K562 (cell line): ENCODE measurements around the gene ATCAY. TPM values are rescaled to one million over a fixed set of nuclear protein-coding genes. Genes with fewer than 3 reads are reported as not detected.

ENCODE experiments used
- ATAC-seq: fragments of 200-7000 bp; cut with Tn5 transposase; 3 replicates; pipeline ENCODE4 v1.9.1; 2020; ENCODE audit warnings: moderate library complexity
- BruUV-seq: library from RNA; stranded (reverse); fragments of 400-500 nt; replicated peaks from 2 replicates; lab custom pipeline; 2021; lab: Mats Ljungman, UMichigan
- CTCF ChIA-PET: fragments of 300-600 bp; formaldehyde crosslinking; extraction: SDS; loops from one replicate; lab custom pipeline; 2021; ENCODE audit warnings: low intra/inter-chr PET ratio; lab: Yijun Ruan, JAX
- POLR2A ChIA-PET: fragments of 300-600, 350-650 bp; sonication (Branson Sonifier 250); formaldehyde crosslinking; extraction: SDS; loops from one replicate; lab custom pipeline; 2021; ENCODE audit warnings: antibody characterized with exemption, inconsistent platforms; lab: Yijun Ruan, JAX
- DNase-seq, 4 experiments: peaks; one replicate each; pipeline versions ENCODE4 v3.0.0 to v3.0.0-alpha.2; 2011 to 2018; ENCODE audit warnings: low spot score in 3 of 4, mixed read lengths in 3 of 4; ENCODE audit errors: extremely low read depth in 1 of 4
- FAIRE-seq: peaks from 2 replicates; lab custom pipeline; 2011; peaks lifted over from hg19 to GRCh38; lab: Jason Lieb, UNC
- H2AFZ ChIP-seq: 2 replicates; pipeline ENCODE4 v1.6.0; 2011; ENCODE audit warnings: low read depth, low read length, control low read depth, inconsistent platforms
- H3K27ac ChIP-seq: fragments of 200-600 bp; 3 replicates; pipeline ENCODE4 v1.8.0; 2011; ENCODE audit warnings: low read depth, mild to moderate bottlenecking, control low read depth, inconsistent platforms, low read length, moderate library complexity, mixed read lengths; ENCODE audit errors: extremely low read depth
- H3K27me3 ChIP-seq, 2 experiments: fragments of 300-600 bp in 1 of 2; 2 replicates in 1 of 2; 3 replicates in 1 of 2; pipeline versions ENCODE4 v1.6.0 to v1.8.0; 2011; ENCODE audit warnings: inconsistent platforms in 2 of 2, low read length in 2 of 2, mild to moderate bottlenecking in 1 of 2, mixed read lengths in 1 of 2, moderate library complexity in 1 of 2; ENCODE audit not compliant: control insufficient read depth in 2 of 2, insufficient read depth in 2 of 2
- H3K36me3 ChIP-seq: fragments of 300-600 bp; 3 replicates; pipeline ENCODE4 v1.8.0; 2011; ENCODE audit warnings: mild to moderate bottlenecking, low read length, inconsistent platforms; ENCODE audit not compliant: control insufficient read depth, insufficient read depth
- H3K4me1 ChIP-seq, 2 experiments: fragments of 200-600 bp in 1 of 2; replicated peaks in 1 of 2; 2 replicates in 1 of 2; 3 replicates in 1 of 2; pipeline versions ENCODE4 v1.5.1 to v1.8.0; 2011; ENCODE audit warnings: inconsistent platforms in 2 of 2, low read length in 2 of 2, mild to moderate bottlenecking in 1 of 2, mixed read lengths in 1 of 2, moderate library complexity in 1 of 2; ENCODE audit not compliant: control insufficient read depth in 2 of 2, insufficient read depth in 2 of 2
- H3K4me2 ChIP-seq: 2 replicates; pipeline ENCODE4 v1.6.1; 2011; ENCODE audit warnings: low read length, control low read depth, inconsistent platforms, mixed read lengths; ENCODE audit not compliant: insufficient read depth
- H3K4me3 ChIP-seq: fragments of 200-600 bp; sonication (generic), shearing (Covaris generic); 2 replicates; pipeline ENCODE4 v1.5.1; 2016; ENCODE audit warnings: control low read depth, inconsistent platforms
- H3K79me2 ChIP-seq: fragments of 200-600 bp; 3 replicates; pipeline ENCODE4 v1.8.0; 2011; ENCODE audit warnings: low read length, inconsistent platforms; ENCODE audit not compliant: control insufficient read depth, insufficient read depth
- H3K9ac ChIP-seq, 2 experiments: 2 replicates each; pipeline versions ENCODE4 v1.6.0 to v1.6.1; 2011; ENCODE audit warnings: low read depth in 2 of 2, low read length in 2 of 2, control low read depth in 1 of 2, inconsistent platforms in 1 of 2, mild to moderate bottlenecking in 1 of 2, mixed read lengths in 1 of 2; ENCODE audit not compliant: insufficient read depth in 1 of 2
- H3K9me1 ChIP-seq: one replicate; pipeline ENCODE4 v1.6.0; 2011; ENCODE audit warnings: inconsistent platforms, mild to moderate bottlenecking, low read length, moderate library complexity; ENCODE audit not compliant: control insufficient read depth, insufficient read depth
- H3K9me3 ChIP-seq: replicated peaks from 2 replicates; pipeline ENCODE4 v1.5.1; 2011; ENCODE audit warnings: low read depth, low read length, inconsistent platforms; ENCODE audit not compliant: control insufficient read depth, insufficient read depth
- H4K20me1 ChIP-seq: replicated peaks from 2 replicates; pipeline ENCODE4 v1.6.1; 2011; ENCODE audit warnings: low read length, inconsistent platforms, mixed read lengths; ENCODE audit not compliant: control insufficient read depth, insufficient read depth
- BMI1 ChIP-seq: fragments of 150-350 bp; IDR thresholded peaks from 2 replicates; pipeline ENCODE4 v1.6.1; 2014; ENCODE audit warnings: low read length
- EP300 ChIP-seq: IDR thresholded peaks from 2 replicates; pipeline ENCODE4 v1.6.1; 2012; ENCODE audit warnings: low read length, improper control_type of control experiment
- ETS1 ChIP-seq: conservative IDR thresholded peaks from 2 replicates; pipeline ENCODE4 v1.6.1; 2011; ENCODE audit warnings: low read depth, mild to moderate bottlenecking, low read length; ENCODE audit not compliant: control insufficient read depth
- HCFC1 ChIP-seq: IDR thresholded peaks from 2 replicates; pipeline ENCODE4 v1.6.1; 2012; ENCODE audit warnings: low read depth, low read length, improper control_type of control experiment
- LARP7 ChIP-seq: fragments of 450-650 bp; IDR thresholded peaks from 2 replicates; pipeline ENCODE4 v1.6.1; 2016
- LCOR ChIP-seq: sonication (generic); formaldehyde crosslinking; IDR thresholded peaks from 2 replicates; pipeline ENCODE4 v1.8.0; 2022; ENCODE audit warnings: mild to moderate bottlenecking, missing genetic modification reagents
- MLX ChIP-seq, 2 experiments: fragments of 450-650 bp in 1 of 2; sonication (generic) in 1 of 2; formaldehyde crosslinking; conservative IDR thresholded peaks; 2 replicates each; pipeline versions ENCODE4 v1.4.0 to v1.8.1; 2020 to 2022; ENCODE audit warnings: mild to moderate bottlenecking in 1 of 2, missing genetic modification reagents in 1 of 2
- MYNN ChIP-seq, 2 experiments: sonication (generic); formaldehyde crosslinking in 1 of 2; IDR thresholded peaks; 2 replicates each; pipeline versions ENCODE4 v1.5.0 to v1.6.1; 2016 to 2020; ENCODE audit warnings: antibody characterized with exemption in 1 of 2, missing genetic modification reagents in 1 of 2
- PCBP1 ChIP-seq: fragments of 200-400 bp; formaldehyde crosslinking; IDR thresholded peaks from 2 replicates; pipeline ENCODE4 v1.6.1; 2018; ENCODE audit warnings: mild to moderate bottlenecking, low read depth, low read length; ENCODE audit not compliant: poor library complexity, severe bottlenecking
- RBM14 ChIP-seq: fragments of 200-400 bp; formaldehyde crosslinking; IDR thresholded peaks from 2 replicates; pipeline ENCODE4 v1.6.1; 2018; ENCODE audit warnings: low read depth, mild to moderate bottlenecking, low read length, moderate library complexity, borderline replicate concordance; ENCODE audit not compliant: insufficient read depth
- RBM17 ChIP-seq: fragments of 200-400 bp; formaldehyde crosslinking; IDR thresholded peaks from 2 replicates; pipeline ENCODE4 v1.6.1; 2017; ENCODE audit warnings: low read depth, mild to moderate bottlenecking, low read length, borderline replicate concordance
- RCOR1 ChIP-seq, 2 experiments: IDR thresholded peaks; 2 replicates each; pipeline ENCODE4 v1.6.1; 2012; ENCODE audit warnings: low read depth in 2 of 2, low read length in 2 of 2, borderline replicate concordance in 1 of 2, improper control_type of control experiment in 1 of 2
- RHOXF2B ChIP-seq: fragments of 250-450 bp; sonication (Bioruptor Pico); conservative IDR thresholded peaks from 2 replicates; pipeline ENCODE4 v1.5.1; 2021
- ZNF324 ChIP-seq: fragments of 250-450 bp; sonication (Bioruptor Pico); IDR thresholded peaks from 2 replicates; pipeline ENCODE4 v1.4.0; 2020; ENCODE audit warnings: mild to moderate bottlenecking
- ZNF780A ChIP-seq: fragments of 250-450 bp; sonication (Bioruptor Pico); IDR thresholded peaks from 2 replicates; pipeline ENCODE4 v1.5.0; 2021; ENCODE audit warnings: mild to moderate bottlenecking
- WGBS: fragments of 100-300 bp; shearing (Covaris generic); methylation state at CpG from one replicate; pipeline ENCODE4 v1.1.6; 2016; ENCODE audit warnings: low coverage, mixed read lengths; ENCODE audit not compliant: insufficient coverage; ENCODE audit errors: missing lambda C conversion rate; 5-methylcytosine and 5-hydroxymethylcytosine counted together
- in situ Hi-C: fragments of 300-500 bp; cut with MboI; formaldehyde crosslinking; loops from 4 replicates; pipeline ENCODE4 v1.15.0; 2018; ENCODE audit warnings: inconsistent platforms, mixed read lengths
- intact Hi-C: fragments of 100-400 bp; cut with micrococcal nuclease; formaldehyde crosslinking; loops from 2 replicates; pipeline ENCODE4 v1.14.2; 2022
- polyA plus RNA-seq, 8 experiments: library from polyadenylated mRNA; depleted of rRNA in 4 of 8; stranded (reverse) in 5 of 8; unstranded in 3 of 8; fragments of >200 nt; fragmentation: Nextera tagmentation in 2 of 8; fragmentation: Illumina TruSeq in 1 of 8; extraction: Ambion mirVana in 2 of 8; extraction: Trizol in 1 of 8; gene quantifications; 2 replicates each; pipeline versions ENCODE4 v1.2.1 to v1.2.3, GENCODE V29; 2011 to 2014; ENCODE audit warnings: inconsistent platforms in 1 of 8, missing spikeins in 1 of 8
- total RNA-seq, 7 experiments: library from RNA; depleted of rRNA in 6 of 7; stranded (reverse); fragments of >200 nt in 6 of 7; fragmentation: Illumina TruSeq in 2 of 7; extraction: Trizol in 2 of 7; gene quantifications; 2 replicates each; pipeline versions ENCODE4 v1.2.1 to v1.2.3, GENCODE V29; 2011 to 2021; ENCODE audit warnings: low replicate concordance in 1 of 7

ATCAY gene
- total and polyA plus RNA-seq, 9 of the 15 experiments (the other 6 are each of a cell fraction or from before 2014, with no cell fraction given) = not detected

DNA sequence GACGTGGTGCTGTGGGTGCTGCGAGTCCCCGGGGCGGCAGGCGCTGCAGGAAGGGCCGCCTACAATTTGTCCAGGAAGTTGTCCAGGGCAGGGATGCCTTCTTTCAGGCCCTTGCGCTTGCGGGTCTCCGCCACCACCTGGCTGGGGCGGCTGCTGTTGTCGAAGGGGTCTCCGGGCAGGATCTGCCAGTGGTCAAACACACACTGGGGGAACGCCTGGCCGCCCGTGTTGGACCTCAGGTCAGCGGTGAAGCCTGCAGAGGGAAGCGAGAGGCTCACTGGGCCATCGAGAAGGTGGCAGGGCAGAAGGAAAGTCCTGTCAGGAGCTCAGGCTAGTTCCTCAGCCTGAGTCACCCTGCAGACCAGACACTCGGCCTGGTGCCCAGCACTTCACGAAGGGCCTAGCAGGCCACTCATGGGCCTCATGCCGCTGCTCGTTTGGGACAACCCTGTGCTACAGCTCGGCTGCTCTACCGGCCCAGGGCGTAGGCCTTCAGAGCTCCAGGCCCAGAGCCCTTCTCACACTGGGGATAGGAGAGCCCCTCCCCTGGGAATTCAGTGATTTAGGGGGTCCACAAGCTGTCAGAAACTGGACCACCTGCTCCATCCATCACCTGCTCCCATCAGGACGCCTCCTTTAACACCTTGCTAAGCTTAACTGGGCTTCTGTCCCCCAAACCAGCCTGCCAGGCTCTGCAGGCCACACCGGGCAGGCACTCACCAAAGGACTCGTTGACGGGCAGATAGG, 96.2 kb downstream of the ATCAY start:
- H3K27me3 ChIP-seq = no peaks in the 10 kb centered on the region
- no peak for FAIRE-seq
- H3K4me2 ChIP-seq = no peak overlapping the region
- H3K9me1 ChIP-seq = peaks cover 19% of the 10 kb centered on the region
- 92% methylated on average over 27 of the region's 29 CpGs for WGBS
- H2AFZ ChIP-seq = no peak overlapping the region
- CTCF ChIA-PET = no interaction called here
- H4K20me1 ChIP-seq = peaks cover 57% of the 10 kb centered on the region
- TSS peak; percentile 41 for BruUV-seq
- peaks cover 44% of the 10 kb centered on the region for H3K79me2 ChIP-seq
- no peaks in the 10 kb centered on the region for H3K9me3 ChIP-seq
- no peak overlapping the region for H3K4me3 ChIP-seq
- H3K4me1 ChIP-seq = peaks cover 0 to 47% of the 10 kb centered on the region in 2 experiments; a peak in 2 of 5 replicates
- DNase-seq = peak in 1 of 4 experiments; percentile 23
- no peak overlapping the region for H3K27ac ChIP-seq
- peaks cover 67% of the 10 kb centered on the region for H3K36me3 ChIP-seq
- peak overlapping the region in 1 of 2 experiments; percentile 59; a peak in 2 of 4 replicates for H3K9ac ChIP-seq
- intact Hi-C loops = no loop called here
- in situ Hi-C loops = no loop called here
- ATAC-seq = peak; percentile 1; the same call in 2 of the 3 replicates
- POLR2A ChIA-PET = interaction anchor here (0.6 to 9.7 kb wide), 4 partner anchors 7 to 14 kb away, joined by 3 to 215 read pairs (median 26); partner anchors contain the start of genes DAPK3 and EEF2
- no peak for TF ChIP-seq HCFC1
- no peak for TF ChIP-seq LARP7
- no peak for TF ChIP-seq BMI1
- TF ChIP-seq RBM14 = 0 out of 2 replicates have a peak, but pooled peaks have one; percentile 11
- no peak for TF ChIP-seq EP300
- TF ChIP-seq MYNN (IDR thresholded peaks at IDR 0.05) = 0 out of 2 replicates have a peak, but pooled peaks have one; percentile 6
- TF ChIP-seq MYNN (CRISPR knock-in tag; IDR thresholded peaks at IDR 0.05) = no peak
- no peak for TF ChIP-seq RCOR1 (IDR thresholded peaks at IDR 0.05; ENCODE audit: borderline replicate concordance in 1 of 2, low read depth in 2 of 2, low read length in 2 of 2)
- TF ChIP-seq ETS1 = 0 out of 2 replicates have a peak, but pooled peaks have one; percentile 5
- no peak for TF ChIP-seq ZNF324
- peak; percentile 19 for TF ChIP-seq PCBP1
- TF ChIP-seq LCOR (CRISPR knock-in tag) = 0 out of 2 replicates have a peak, but pooled peaks have one; percentile 14
- no peak for TF ChIP-seq ZNF780A (CRISPR knock-in tag)
- no peak for TF ChIP-seq RBM17
- TF ChIP-seq RHOXF2B = no peak
- TF ChIP-seq MLX (CRISPR knock-in tag; conservative IDR thresholded peaks at IDR 0.05) = 0 out of 4 replicates have a peak, but pooled peaks of 1 of the 2 experiments have one; percentile 28
